OCI-LY1 (cell line): Measurements from ENCODE around the gene OR2W3.

Experiments
- EZH2 ChIP-seq: fragments of 200-600 bp; sonication (generic), shearing (Covaris generic); IDR thresholded peaks from 2 replicates; pipeline ENCODE4 v1.8.0; 2017; ENCODE audit warnings: borderline replicate concordance, mixed run types, mild to moderate bottlenecking, antibody characterized with exemption, low read length, moderate library complexity, mixed read lengths
- TF ChIP-seq, protein P1 (sequence below): fragments of 200-600 bp; sonication (generic), shearing (Covaris generic); IDR thresholded peaks from 2 replicates; pipeline ENCODE4 v1.5.1; 2017; ENCODE audit warnings: mild to moderate bottlenecking, antibody characterized with exemption, low read length, moderate library complexity, mixed read lengths

DNA sequence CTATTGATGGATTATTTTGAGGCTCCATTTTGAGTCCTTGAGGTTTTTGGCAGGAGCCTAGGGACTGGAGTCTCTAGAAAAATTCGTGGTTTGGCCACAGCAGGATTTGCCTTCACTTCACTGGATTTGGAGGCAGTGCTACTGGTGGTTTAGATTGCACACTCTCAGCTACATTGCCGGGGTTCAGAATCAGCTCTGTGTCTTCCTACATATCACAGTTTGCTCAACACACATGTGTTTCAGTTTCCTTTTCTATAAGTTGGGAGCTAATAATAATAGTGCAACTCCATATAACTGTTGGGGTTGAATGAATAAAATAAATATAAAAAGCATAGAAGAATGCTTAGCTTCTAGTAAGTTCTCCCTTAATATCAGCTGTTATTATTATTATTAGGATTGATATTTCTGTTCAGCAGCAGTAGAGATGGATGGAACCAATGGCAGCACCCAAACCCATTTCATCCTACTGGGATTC is at the start of gene OR2W3:
- no peak for TF ChIP-seq EZH2
- TF ChIP-seq, protein P1, sequence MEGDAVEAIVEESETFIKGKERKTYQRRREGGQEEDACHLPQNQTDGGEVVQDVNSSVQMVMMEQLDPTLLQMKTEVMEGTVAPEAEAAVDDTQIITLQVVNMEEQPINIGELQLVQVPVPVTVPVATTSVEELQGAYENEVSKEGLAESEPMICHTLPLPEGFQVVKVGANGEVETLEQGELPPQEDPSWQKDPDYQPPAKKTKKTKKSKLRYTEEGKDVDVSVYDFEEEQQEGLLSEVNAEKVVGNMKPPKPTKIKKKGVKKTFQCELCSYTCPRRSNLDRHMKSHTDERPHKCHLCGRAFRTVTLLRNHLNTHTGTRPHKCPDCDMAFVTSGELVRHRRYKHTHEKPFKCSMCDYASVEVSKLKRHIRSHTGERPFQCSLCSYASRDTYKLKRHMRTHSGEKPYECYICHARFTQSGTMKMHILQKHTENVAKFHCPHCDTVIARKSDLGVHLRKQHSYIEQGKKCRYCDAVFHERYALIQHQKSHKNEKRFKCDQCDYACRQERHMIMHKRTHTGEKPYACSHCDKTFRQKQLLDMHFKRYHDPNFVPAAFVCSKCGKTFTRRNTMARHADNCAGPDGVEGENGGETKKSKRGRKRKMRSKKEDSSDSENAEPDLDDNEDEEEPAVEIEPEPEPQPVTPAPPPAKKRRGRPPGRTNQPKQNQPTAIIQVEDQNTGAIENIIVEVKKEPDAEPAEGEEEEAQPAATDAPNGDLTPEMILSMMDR: no peak
